ENCODE measurements around the gene EXPH5.

- no peak for TF ChIP-seq CTCF (IDR thresholded peaks at IDR 0.05 in 2 of 3, conservative IDR thresholded peaks at IDR 0.05 in 1 of 3; ENCODE audit: borderline replicate concordance in 1 of 3, insufficient read depth in 1 of 3, low read depth in 2 of 3, low read length in 2 of 3)
- TF ChIP-seq EZH2 (IDR thresholded peaks at IDR 0.05), result no peak
- TF ChIP-seq POLR2AphosphoS5 (IDR thresholded peaks at IDR 0.05; ENCODE audit: low read depth, low read length), result no peak
- TF ChIP-seq SRF (IDR thresholded peaks at IDR 0.05; ENCODE audit: low read depth), result no peak
- TF ChIP-seq EZH2phosphoT487 (IDR thresholded peaks at IDR 0.05; ENCODE audit: borderline replicate concordance), result no peak
- no peak for TF ChIP-seq RAD21 (IDR thresholded peaks at IDR 0.05; ENCODE audit: low read depth)
- no peak for TF ChIP-seq POLR2A (IDR thresholded peaks at IDR 0.05; ENCODE audit: borderline replicate concordance, extremely low read depth, insufficient read depth, insufficient read length)
- TF ChIP-seq REST (IDR thresholded peaks at IDR 0.05; ENCODE audit: low read depth), result no peak
- TF ChIP-seq YY1 (IDR thresholded peaks at IDR 0.05; ENCODE audit: extremely low read depth, insufficient replicate concordance, low read depth, low read length), result no peak
Observed at GRCh38 chr11:108558222-108558621, 35.3 kb downstream of the EXPH5 start.

Measured in HCT116 (cell line).